SK-N-SH (cell line): ENCODE results near the gene ATIC. TPM values are rescaled to one million over a fixed set of nuclear protein-coding genes. Genes with fewer than 3 reads are reported as not detected.
"Not testable (repeated sequence)": the region's sequence is repeated elsewhere in the genome, so short reads cannot be mapped to it uniquely, and the experiment has no call there.

Source experiments
- CTCF ChIA-PET: fragments of 300-600, 350-600 bp; formaldehyde crosslinking; extraction: SDS; loops from one replicate; lab custom pipeline; 2021; lab: Yijun Ruan, JAX
- POLR2A ChIA-PET: fragments of 350-600 bp; sonication (Branson Sonifier 250); formaldehyde crosslinking; extraction: SDS; loops from one replicate; lab custom pipeline; 2020; ENCODE audit warnings: antibody characterized with exemption, inconsistent platforms; lab: Yijun Ruan, JAX
- DNase-seq: peaks from one replicate; pipeline ENCODE4 v3.0.0; 2012
- H2AFZ ChIP-seq: fragments of 200-600 bp; sonication (generic); 2 replicates; pipeline ENCODE4 v1.8.1; 2016; ENCODE audit warnings: antibody characterized with exemption, mild to moderate bottlenecking, low read depth
- H3F3A ChIP-seq: fragments of 200-600 bp; sonication (generic); replicated peaks from 2 replicates; pipeline ENCODE3; 2016; ENCODE audit warnings: antibody characterized with exemption, mild to moderate bottlenecking; ENCODE audit not compliant: insufficient read depth
- H3K27ac ChIP-seq, 2 experiments: fragments of 200-500 bp in 1 of 2; fragments of 200-600 bp in 1 of 2; sonication (Bioruptor generic) in 1 of 2; sonication (generic), shearing (Covaris generic) in 1 of 2; 2 replicates each; pipeline versions ENCODE4 v1.5.1 to v1.6.1; 2014 to 2016; ENCODE audit warnings: low read depth in 2 of 2, inconsistent platforms in 1 of 2, low read length in 1 of 2, mild to moderate bottlenecking in 1 of 2, mixed read lengths in 1 of 2
- H3K27me3 ChIP-seq: fragments of 200-600 bp; sonication (generic), shearing (Covaris generic); 2 replicates; pipeline ENCODE4 v1.6.1; 2016; ENCODE audit warnings: mixed run types; ENCODE audit not compliant: insufficient read depth
- H3K36me3 ChIP-seq, 2 experiments: fragments of 200-500 bp in 1 of 2; fragments of 200-600 bp in 1 of 2; sonication (Bioruptor generic) in 1 of 2; sonication (generic) in 1 of 2; replicated peaks in 1 of 2; 2 replicates each; pipeline versions ENCODE3 to v1.5.1; 2014 to 2016; ENCODE audit warnings: low read length in 1 of 2, mild to moderate bottlenecking in 1 of 2; ENCODE audit not compliant: insufficient read depth in 2 of 2, control insufficient read depth in 1 of 2
- H3K4me1 ChIP-seq, 2 experiments: fragments of 200-500 bp in 1 of 2; fragments of 200-600 bp in 1 of 2; sonication (Bioruptor generic) in 1 of 2; sonication (generic), shearing (Covaris generic) in 1 of 2; 2 replicates each; pipeline versions ENCODE4 v1.5.1 to v1.6.1; 2014 to 2016; ENCODE audit warnings: low read depth in 1 of 2, low read length in 1 of 2, mixed run types in 1 of 2; ENCODE audit not compliant: insufficient read depth in 2 of 2, control insufficient read depth in 1 of 2
- H3K4me2 ChIP-seq: fragments of 200-600 bp; sonication (generic), shearing (Covaris generic); 2 replicates; pipeline ENCODE4 v1.6.1; 2017; ENCODE audit warnings: mixed run types
- H3K4me3 ChIP-seq, 2 experiments: fragments of 200-500 bp in 1 of 2; fragments of 200-600 bp in 1 of 2; sonication (Bioruptor generic) in 1 of 2; sonication (generic), shearing (Covaris generic) in 1 of 2; 2 replicates each; pipeline versions ENCODE4 v1.5.1 to v1.8.1; 2014 to 2016; ENCODE audit warnings: low read depth in 2 of 2, inconsistent platforms in 1 of 2, low read length in 1 of 2, mild to moderate bottlenecking in 1 of 2, mixed read lengths in 1 of 2, moderate library complexity in 1 of 2
- H3K79me2 ChIP-seq: fragments of 200-600 bp; sonication (generic); 2 replicates; pipeline ENCODE4 v1.8.1; 2017; ENCODE audit warnings: mild to moderate bottlenecking; ENCODE audit not compliant: insufficient read depth
- H3K9ac ChIP-seq: fragments of 200-600 bp; sonication (generic); 2 replicates; pipeline ENCODE4 v1.6.1; 2017; ENCODE audit warnings: mixed run types
- H3K9me2 ChIP-seq: fragments of 200-600 bp; sonication (generic); 2 replicates; pipeline ENCODE4 v1.6.1; 2017; ENCODE audit warnings: mixed run types
- H3K9me3 ChIP-seq: fragments of 200-600 bp; sonication (generic); 2 replicates; pipeline ENCODE4 v1.6.1; 2017; ENCODE audit warnings: mixed run types, mild to moderate bottlenecking, moderate library complexity
- H4K20me1 ChIP-seq: fragments of 200-600 bp; sonication (generic); 2 replicates; pipeline ENCODE4 v1.6.1; 2017; ENCODE audit warnings: mild to moderate bottlenecking, mixed run types; ENCODE audit not compliant: insufficient read depth
- CTCF ChIP-seq: fragments of 200-600 bp; sonication (generic); IDR thresholded peaks from 2 replicates; pipeline ENCODE4 v1.6.1; 2017; ENCODE audit warnings: antibody characterized with exemption, mild to moderate bottlenecking, moderate library complexity
- EP300 ChIP-seq, 2 experiments: IDR thresholded peaks; 2 replicates each; pipeline versions ENCODE4 v1.4.0 to v1.6.1; 2012; ENCODE audit warnings: borderline replicate concordance in 1 of 2, low read depth in 1 of 2, low read length in 1 of 2
- FOXJ3 ChIP-seq: sonication (generic); formaldehyde crosslinking; IDR thresholded peaks from 2 replicates; pipeline ENCODE4 v1.5.1; 2020; ENCODE audit warnings: mild to moderate bottlenecking, missing genetic modification reagents
- MAX ChIP-seq: IDR thresholded peaks from 2 replicates; pipeline ENCODE4 v1.4.0; 2012; ENCODE audit warnings: low read depth
- POLR2AphosphoS5 ChIP-seq: IDR thresholded peaks from 2 replicates; pipeline ENCODE4 v1.6.1; 2012; ENCODE audit warnings: low read depth, low read length
- RFX5 ChIP-seq: IDR thresholded peaks from 2 replicates; pipeline ENCODE4 v1.6.1; 2012; ENCODE audit warnings: mild to moderate bottlenecking, improper control_type of control experiment, low read length
- USF1 ChIP-seq: IDR thresholded peaks from 2 replicates; pipeline ENCODE4 v1.4.0; 2012; ENCODE audit warnings: low read depth, borderline replicate concordance
- YY1 ChIP-seq: IDR thresholded peaks from 2 replicates; pipeline ENCODE4 v1.4.0; 2012; ENCODE audit warnings: low read depth, mild to moderate bottlenecking
- WGBS: methylation state at CpG from one replicate; pipeline ENCODE4 v1.1.6; 2017; ENCODE audit warnings: low lambda C conversion rate; 5-methylcytosine and 5-hydroxymethylcytosine counted together
- polyA plus RNA-seq, 3 experiments: library from polyadenylated mRNA; depleted of rRNA; stranded (reverse); fragments of >200 nt; gene quantifications; 2 replicates each; pipeline ENCODE4 v1.2.3, GENCODE V29; 2012

ATIC gene
- polyA plus RNA-seq, 1 of the 3 experiments (the other 2 are of a cell fraction) = 108 TPM

GRCh38 chr2:215311259-215311624 lies 617 bp upstream of the ATIC start:
- CTCF ChIA-PET = interaction anchor here (0.5 to 1.0 kb wide), 3 partner anchors 351 to 620 kb away, joined by 3 read pairs; no protein-coding TSS in a partner anchor
- H3K4me3 ChIP-seq = peak overlapping the region; percentile 65 to 94
- H3K79me2 ChIP-seq = peaks cover 47% of the 10 kb centered on the region
- TF ChIP-seq YY1 (0 out of 2 replicates have a peak, but pooled peaks have one; percentile 20), USF1 (peak; percentile 14; the same call in 1 of the 2 replicates)
- TF ChIP-seq, all 33 proteins: peak for 2; not testable (repeated sequence) for 31
- POLR2A ChIA-PET, DNase-seq, H4K20me1 ChIP-seq, H3K27me3 ChIP-seq, H3K9me2 ChIP-seq, H3K9me3 ChIP-seq: not testable (repeated sequence)
- Histone ChIP-seq H2AFZ (peak overlapping the region; percentile 100), H3K4me1 (peaks cover 10 to 13% of the 10 kb centered on the region in 2 experiments; a peak in 3 of 4 replicates), H3K4me2 (peak overlapping the region; percentile 93), H3K9ac (peak overlapping the region; percentile 88), H3K27ac (peak overlapping the region; percentile 85 to 93), H3F3A (peaks cover 18% of the 10 kb centered on the region), H3K36me3 (peaks cover 7 to 21% of the 10 kb centered on the region in 2 experiments)
- WGBS = 15% methylated on average over 13 of the region's 13 CpGs

GRCh38 chr2:215313255-215313613 lies 1.4 kb downstream of the ATIC start:
- no peaks in the 10 kb centered on the region for H3K9me3 ChIP-seq
- peaks cover 10 to 13% of the 10 kb centered on the region in 2 experiments; a peak in 3 of 4 replicates for H3K4me1 ChIP-seq
- peaks cover 61% of the 10 kb centered on the region for H3K79me2 ChIP-seq
- DNase-seq = no peak
- ChIA-PET POLR2A (no interaction called here), CTCF (interaction anchor here (1.4 kb wide), 2 partner anchors 13 to 63 kb away, joined by 3 to 5 read pairs; no protein-coding TSS in a partner anchor)
- H3K4me3 ChIP-seq = no peak overlapping the region; a peak in 1 of 4 replicates
- no peak overlapping the region for H3K9ac ChIP-seq
- no peak for TF ChIP-seq POLR2AphosphoS5
- no peak for TF ChIP-seq EP300 (IDR thresholded peaks at IDR 0.05; ENCODE audit: borderline replicate concordance in 1 of 2, low read depth in 1 of 2, low read length in 1 of 2)
- H3K27me3 ChIP-seq = no peaks in the 10 kb centered on the region
- H4K20me1 ChIP-seq = no peaks in the 10 kb centered on the region
- peak overlapping the region; percentile 100; the same call in 1 of the 2 replicates for H2AFZ ChIP-seq
- peaks cover 27% of the 10 kb centered on the region for H3F3A ChIP-seq
- peak overlapping the region in 1 of 2 experiments; percentile 85; a peak in 1 of 4 replicates for H3K27ac ChIP-seq
- WGBS = 71% methylated on average over 4 of the region's 4 CpGs
- no peaks in the 10 kb centered on the region for H3K9me2 ChIP-seq
- H3K4me2 ChIP-seq = peak overlapping the region; percentile 93
- H3K36me3 ChIP-seq = peaks cover 11 to 36% of the 10 kb centered on the region in 2 experiments

- POLR2A ChIA-PET = no interaction called here
These were observed 3.0 kb downstream of the ATIC start for GRCh38 chr2:215314896-215315295.

More at GRCh38 chr2:215314896-215315295, 3.0 kb downstream of the ATIC start:
- Histone ChIP-seq H3K27me3 (no peaks in the 10 kb centered on the region), H3K4me2 (no peak overlapping the region), H4K20me1 (no peaks in the 10 kb centered on the region), H3F3A (peaks cover 28% of the 10 kb centered on the region), H3K9me3 (no peaks in the 10 kb centered on the region), H3K4me3 (no peak overlapping the region), H2AFZ (no peak overlapping the region), H3K36me3 (peaks cover 22 to 53% of the 10 kb centered on the region in 2 experiments), H3K4me1 (peaks cover 10 to 13% of the 10 kb centered on the region in 2 experiments; a peak in 3 of 4 replicates), H3K27ac (no peak overlapping the region), H3K79me2 (peaks cover 61% of the 10 kb centered on the region), H3K9ac (no peak overlapping the region), H3K9me2 (no peaks in the 10 kb centered on the region)
- DNase-seq = no peak
- no peak for TF ChIP-seq RFX5
- no peak for TF ChIP-seq FOXJ3
- no peak for TF ChIP-seq CTCF
- TF ChIP-seq POLR2AphosphoS5 = no peak
- TF ChIP-seq MAX = no peak
- CTCF ChIA-PET = no interaction called here
- 86% methylated on average over 1 of the region's 1 CpG for WGBS
